Measurements from ENCODE around the gene MAEL.
"Not testable (repeated sequence)": the region's sequence is repeated elsewhere in the genome, so short reads cannot be mapped to it uniquely, and the experiment has no call there.

MAEL gene

GRCh38 chr1:166977951-166978350 lies 11.1 kb upstream of the MAEL start:
- DNase-seq (ENCODE audit: low read depth, low spot score), result no peak

GRCh38 chr1:166978821-166979220 lies 10.3 kb upstream of the MAEL start:
- no peak for DNase-seq (ENCODE audit: low read depth, low spot score)

- no peak for DNase-seq (ENCODE audit: low read depth, low spot score)
Observed at GRCh38 chr1:166980383-166980782, 8.7 kb upstream of the MAEL start.

GRCh38 chr1:166980818-166981217 lies 8.3 kb upstream of the MAEL start:
- no peak for DNase-seq (ENCODE audit: low read depth, low spot score)

GRCh38 chr1:166981589-166981988 lies 7.5 kb upstream of the MAEL start:
- no peak for DNase-seq (ENCODE audit: low read depth, low spot score)

GRCh38 chr1:166999075-166999474 lies 10.0 kb downstream of the MAEL start:
- peak; percentile 88 for DNase-seq (ENCODE audit: low read depth, low spot score)

GRCh38 chr1:166999500-167000055 lies 10.5 kb downstream of the MAEL start:
- DNase-seq (ENCODE audit: low read depth, low spot score), result no peak

GRCh38 chr1:167000546-167000945 lies 11.5 kb downstream of the MAEL start:
- no peak for DNase-seq (ENCODE audit: low read depth, low spot score)

GRCh38 chr1:167002354-167002753 lies 13.3 kb downstream of the MAEL start:
- no peak for DNase-seq (ENCODE audit: low read depth, low spot score)

- DNase-seq (ENCODE audit: low read depth, low spot score), result no peak
Observed at GRCh38 chr1:167003711-167004110, 14.6 kb downstream of the MAEL start.

- no peak for DNase-seq (ENCODE audit: low read depth, low spot score)
Observed at GRCh38 chr1:167011560-167012191, 22.6 kb downstream of the MAEL start.

GRCh38 chr1:167012570-167012969 lies 23.5 kb downstream of the MAEL start:
- no peak for DNase-seq (ENCODE audit: low read depth, low spot score)

- peak; percentile 44 for DNase-seq (ENCODE audit: low read depth, low spot score)
Observed at GRCh38 chr1:167013108-167013929, 24.2 kb downstream of the MAEL start.

- DNase-seq (ENCODE audit: low read depth, low spot score), result no peak
Observed at GRCh38 chr1:167016100-167016750, 27.1 kb downstream of the MAEL start.

- no peak for DNase-seq (ENCODE audit: low read depth, low spot score)
Observed at GRCh38 chr1:167022384-167022783, 33.3 kb downstream of the MAEL start.

GRCh38 chr1:167029553-167029952 lies 40.5 kb downstream of the MAEL start:
- DNase-seq (ENCODE audit: low read depth, low spot score), result not testable (repeated sequence)

GRCh38 chr1:167033646-167034045 lies 44.6 kb downstream of the MAEL start:
- no peak for DNase-seq (ENCODE audit: low read depth, low spot score)

- peak; percentile 87 for DNase-seq (ENCODE audit: low read depth, low spot score)
Observed at GRCh38 chr1:167043752-167044488, 54.8 kb downstream of the MAEL start.

- DNase-seq (ENCODE audit: low read depth, low spot score), result no peak
Observed at GRCh38 chr1:167051907-167052306, 62.8 kb downstream of the MAEL start.

- DNase-seq (ENCODE audit: low read depth, low spot score), result no peak
Observed at GRCh38 chr1:167052389-167052788, 63.3 kb downstream of the MAEL start.

- peak; percentile 53 for DNase-seq (ENCODE audit: low read depth, low spot score)
Observed at GRCh38 chr1:167054531-167054930, 65.5 kb downstream of the MAEL start.

Data from astrocyte of the hippocampus (primary cell).